Prostate gland (tissue), 2 donors: ENCODE results near the gene ADGRL4.

Source experiments
- CTCF ChIP-seq, 4 experiments: fragments of 200-600 bp in 2 of 4; fragments of 450-650 bp in 2 of 4; sonication (generic) in 2 of 4; IDR thresholded peaks; 1 replicate in 3 of 4; 2 replicates in 1 of 4; pipeline ENCODE4 v1.5.1; 2016 to 2019; ENCODE audit warnings: antibody characterized with exemption in 4 of 4, mild to moderate bottlenecking in 2 of 4, moderate library complexity in 2 of 4
- POLR2A ChIP-seq: fragments of 450-650 bp; IDR thresholded peaks from one replicate; pipeline ENCODE4 v1.6.1; 2016; ENCODE audit warnings: antibody characterized with exemption, mild to moderate bottlenecking

- TF ChIP-seq CTCF (IDR thresholded peaks at IDR 0.05) (no peak), POLR2A (no peak)
Observed at GRCh38 chr1:78911956-78912880, 94.3 kb downstream of the ADGRL4 start.
